Activated CD8-positive, alpha-beta memory T cell treated with anti-CD3 and anti-CD28 coated beads for 1 hour (primary cell): Measurements from ENCODE around the gene PRKAG1.

Experiments
- DNase-seq, 2 donors: peaks; one replicate each; pipeline ENCODE4 v3.0.0-alpha.2; 2020; ENCODE audit warnings: low read depth in 1 of 2; ENCODE audit errors: extremely low read depth in 1 of 2

Gene PRKAG1

DNA sequence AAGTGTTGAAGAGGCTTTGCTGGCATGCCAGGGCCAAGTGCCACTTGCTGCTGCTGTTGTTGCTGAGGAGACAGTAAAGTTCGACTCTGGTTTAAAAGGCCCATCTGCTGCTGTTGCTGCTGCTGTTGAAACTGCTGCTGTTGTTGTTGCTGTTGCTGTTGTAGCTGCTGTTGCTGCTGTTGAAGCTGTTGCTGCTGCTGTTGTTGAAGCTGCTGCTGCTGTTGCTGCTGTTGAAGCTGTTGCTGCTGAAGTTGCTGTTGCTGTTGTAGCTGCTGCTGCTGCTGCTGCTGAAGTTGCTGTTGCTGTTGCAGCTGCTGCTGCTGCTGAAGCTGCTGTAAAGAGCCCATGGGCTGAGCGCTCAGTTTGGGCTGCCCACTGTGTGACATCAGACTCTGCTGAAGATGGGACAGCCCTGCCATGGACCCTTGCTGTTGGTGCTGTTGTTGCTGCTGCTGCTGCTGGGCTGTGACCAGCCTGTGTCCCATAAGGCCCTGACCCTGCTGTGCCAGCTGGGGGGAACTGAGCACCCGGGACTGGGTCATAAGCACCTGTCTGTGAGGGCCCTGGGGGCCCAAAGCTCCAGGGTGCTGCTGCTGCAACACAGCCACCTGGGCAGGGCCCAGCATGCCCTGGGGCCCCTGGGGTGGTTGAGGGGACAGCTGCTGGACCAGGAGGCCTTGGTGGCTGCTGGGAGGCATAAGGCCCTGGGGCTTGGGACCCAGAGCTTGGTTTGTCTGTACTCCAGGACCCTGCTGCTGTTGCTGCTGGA, 14.3 kb upstream of the PRKAG1 start:
- no peak for DNase-seq

DNA sequence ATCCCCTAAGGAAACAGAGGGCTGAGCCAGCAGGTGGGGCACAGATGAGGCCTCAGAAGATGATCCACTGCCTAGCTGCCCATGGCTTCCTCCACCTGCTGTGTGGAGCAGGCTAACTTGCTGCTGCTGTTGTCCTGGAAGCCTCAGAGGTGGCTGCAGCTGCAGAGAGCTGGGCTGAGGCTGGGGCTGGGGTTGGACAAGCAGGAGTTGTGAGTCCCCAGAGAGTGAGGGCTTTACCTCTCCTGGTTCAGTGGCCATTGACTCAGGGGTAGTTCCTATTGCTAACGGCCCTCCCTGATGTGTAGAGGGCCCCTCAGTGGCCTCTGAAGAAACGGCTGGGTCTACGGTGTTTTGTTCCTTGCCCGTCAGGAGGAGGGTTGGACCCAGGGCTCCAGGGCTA, 13.7 kb upstream of the PRKAG1 start:
- DNase-seq, result no peak

DNA sequence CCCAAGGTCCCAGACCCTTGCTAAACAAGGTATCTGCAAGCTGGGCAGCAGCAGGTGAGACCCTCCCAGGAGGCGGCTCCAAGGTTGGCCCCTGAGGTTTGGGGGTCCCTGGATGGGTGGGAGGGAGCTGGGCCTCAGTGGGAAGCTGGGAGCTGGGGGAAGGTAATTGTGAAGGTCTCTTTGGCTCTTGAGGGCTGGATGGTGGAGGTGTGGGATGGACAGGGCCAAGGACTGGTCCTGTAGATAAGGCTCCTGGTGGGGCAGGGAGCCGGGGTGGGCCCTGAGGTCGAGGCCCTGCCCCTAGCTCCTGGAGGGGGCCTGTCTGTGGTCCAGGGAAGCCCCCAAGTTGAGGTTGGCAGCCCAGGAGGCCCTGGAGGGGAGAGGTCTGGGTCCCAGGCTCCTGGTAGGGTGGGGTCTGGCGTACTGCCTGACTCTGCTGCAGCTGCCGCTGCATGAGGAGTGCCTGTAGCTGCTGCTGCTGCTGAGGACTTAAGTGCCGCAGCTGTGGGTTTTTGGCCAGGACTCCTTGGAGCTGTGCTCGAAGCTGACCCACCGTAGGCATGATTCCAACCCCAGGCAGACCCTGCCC, 13.1 kb upstream of the PRKAG1 start:
- DNase-seq, result no peak

DNA sequence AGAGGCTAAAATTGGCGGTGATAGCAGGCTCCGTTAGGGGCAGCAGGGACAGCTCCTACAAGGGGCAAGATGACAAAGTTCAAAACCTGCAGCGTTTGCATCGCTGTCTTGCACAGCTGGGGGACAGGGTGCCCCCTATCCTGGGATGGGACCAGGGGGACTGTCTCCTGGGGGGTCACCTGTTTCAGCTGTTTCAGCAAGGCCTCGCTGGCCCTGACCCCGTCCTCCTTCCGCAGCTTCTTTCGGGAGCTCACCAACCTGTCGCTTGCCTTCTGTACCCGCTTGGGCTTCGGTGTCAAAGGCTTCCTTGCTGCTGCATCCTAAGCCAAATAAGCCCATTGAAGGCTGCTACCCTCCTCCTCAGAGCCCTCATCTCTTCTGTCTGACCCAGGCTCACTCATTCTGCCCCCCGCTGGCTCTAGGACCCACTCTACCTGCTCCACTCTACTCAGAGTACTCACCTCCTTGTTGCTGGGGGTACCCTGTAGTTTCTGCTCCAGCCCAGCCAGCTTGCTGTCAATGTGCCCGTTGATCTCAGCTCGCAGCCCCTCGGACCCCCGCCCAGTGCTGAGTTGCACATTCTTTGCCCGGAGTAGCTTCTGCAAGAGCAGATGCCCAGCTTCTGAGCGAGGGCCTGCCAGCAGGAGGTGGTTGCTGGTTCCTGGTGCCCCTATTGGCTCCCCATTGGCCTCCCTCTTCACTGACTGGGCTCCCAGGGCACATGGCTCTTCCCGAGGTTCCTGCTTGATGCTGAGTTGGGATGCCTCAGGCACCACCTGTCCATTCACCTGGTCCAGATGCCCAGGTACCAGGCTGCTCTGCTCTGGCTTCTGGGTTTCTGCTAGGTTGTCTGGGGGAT, 12.4 kb upstream of the PRKAG1 start:
- no peak for DNase-seq

DNA sequence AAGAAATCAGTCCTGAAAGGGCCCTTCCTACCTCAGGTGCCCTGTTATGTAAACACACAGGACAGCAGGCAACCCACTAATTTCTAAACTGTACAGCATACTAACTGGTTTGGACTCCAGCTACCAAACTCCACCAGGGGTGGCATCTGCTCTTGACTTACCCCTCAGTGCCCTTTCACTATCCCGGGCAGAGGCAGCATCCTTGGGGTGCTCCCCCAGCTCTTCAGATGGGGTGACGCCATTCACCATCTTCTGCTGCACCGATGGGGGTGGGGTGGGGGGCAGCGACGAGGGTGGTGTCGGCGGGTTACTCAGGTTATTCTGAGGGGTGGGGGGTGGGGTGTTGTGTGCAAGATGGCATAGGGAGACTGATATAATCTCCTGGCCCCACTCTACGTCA, 11.5 kb upstream of the PRKAG1 start:
- DNase-seq, result no peak

DNA sequence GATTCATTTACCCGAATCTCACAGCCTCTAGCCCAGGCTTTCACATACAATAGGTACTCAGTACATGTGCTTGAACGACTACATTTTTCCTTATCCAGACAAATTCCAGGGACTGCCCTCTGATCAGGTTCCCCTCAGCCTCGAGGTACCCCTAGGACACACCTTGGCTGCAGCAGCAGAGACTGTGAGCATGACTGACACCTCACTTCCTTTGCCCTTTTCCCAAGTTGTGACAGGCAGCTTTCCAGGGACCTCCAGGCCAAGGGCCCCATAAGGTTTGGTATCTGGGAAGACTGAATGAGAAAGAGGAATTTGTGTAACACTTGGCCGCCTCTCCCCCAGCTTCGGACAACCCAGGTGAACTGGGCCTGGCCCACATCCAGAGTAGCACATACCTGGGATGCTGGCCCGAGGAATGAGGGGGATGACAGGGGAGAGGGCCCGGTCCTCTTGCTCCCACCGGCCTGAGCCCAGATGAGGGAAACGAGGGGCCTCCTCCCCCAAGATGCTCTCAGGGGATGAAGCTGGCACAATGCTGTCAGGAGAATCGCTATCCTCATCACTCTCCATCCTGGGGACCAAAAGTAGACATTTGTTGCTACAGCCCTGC, 10.2 kb upstream of the PRKAG1 start:
- no peak for DNase-seq

DNA sequence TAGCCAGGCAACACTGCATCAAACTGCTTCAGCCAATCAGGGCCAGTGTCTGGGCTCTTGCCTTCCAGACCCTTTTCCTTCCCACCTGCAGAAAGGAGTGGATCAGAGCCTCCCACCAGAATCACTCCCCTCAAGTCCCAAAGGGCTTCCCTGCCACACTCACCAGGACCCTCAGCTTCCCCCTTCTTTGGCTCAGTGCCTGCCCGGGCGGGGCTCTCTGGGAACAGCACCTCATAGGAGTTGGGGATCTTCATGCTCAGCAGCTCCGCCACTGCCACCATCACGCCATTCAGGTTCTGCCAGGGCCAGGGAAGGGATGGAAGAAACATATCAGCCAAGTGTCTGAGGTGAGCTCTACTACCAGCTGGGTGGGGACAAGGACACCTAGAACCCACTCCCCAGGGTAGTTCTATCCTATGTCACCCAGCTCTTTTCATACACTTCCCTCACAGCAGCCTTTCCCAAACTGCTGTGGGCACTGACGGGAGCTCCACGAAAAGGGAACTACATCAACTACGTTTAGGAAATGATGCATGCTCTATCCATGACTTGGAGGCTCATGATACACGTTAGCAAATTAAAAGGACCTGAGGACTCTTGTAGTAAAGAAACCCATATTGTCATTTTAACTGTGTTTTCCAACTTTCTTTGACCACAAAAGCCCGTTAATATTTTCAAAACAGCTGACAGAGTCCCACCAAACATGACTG, 9.4 kb upstream of the PRKAG1 start:
- DNase-seq, result no peak

DNA sequence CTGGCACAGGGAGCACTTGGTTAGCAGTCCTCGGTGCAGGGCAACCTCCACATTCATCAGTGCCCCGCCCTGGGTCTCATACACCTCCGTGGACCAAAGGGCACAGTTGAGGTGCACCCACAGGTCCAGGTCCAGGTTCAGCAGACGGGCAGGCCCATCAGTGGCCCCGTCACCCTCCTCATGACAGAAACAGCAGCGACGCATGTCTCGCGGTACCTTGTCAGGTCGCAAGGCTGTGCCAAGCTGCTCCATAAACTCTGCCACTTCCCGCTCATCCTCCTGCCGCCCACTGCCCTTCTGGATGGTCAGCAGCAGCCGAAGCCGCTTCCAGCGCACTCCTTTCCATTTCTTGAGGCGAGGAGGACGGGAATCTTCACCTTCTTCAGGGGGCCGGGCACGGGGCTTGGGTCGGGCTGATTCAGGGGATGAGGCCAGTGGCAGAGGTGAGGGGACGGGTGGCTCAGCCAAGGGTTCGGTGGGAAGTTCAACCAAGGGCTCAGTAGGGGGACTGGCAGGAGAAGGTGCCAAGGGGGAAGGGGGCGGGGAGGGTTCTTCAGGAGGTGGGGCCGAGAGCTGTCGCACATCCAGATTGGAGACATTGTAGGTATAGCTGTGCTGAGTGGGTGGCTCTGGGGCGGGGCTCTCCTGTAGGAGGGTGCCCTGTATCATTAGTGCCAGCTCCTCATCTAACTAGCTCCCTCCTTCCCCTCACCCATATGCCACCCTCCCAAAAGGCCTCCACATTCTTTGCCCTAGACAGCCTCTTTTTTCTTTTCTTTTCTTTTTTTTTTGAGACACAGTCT, 8.3 kb upstream of the PRKAG1 start:
- DNase-seq, result no peak

DNA sequence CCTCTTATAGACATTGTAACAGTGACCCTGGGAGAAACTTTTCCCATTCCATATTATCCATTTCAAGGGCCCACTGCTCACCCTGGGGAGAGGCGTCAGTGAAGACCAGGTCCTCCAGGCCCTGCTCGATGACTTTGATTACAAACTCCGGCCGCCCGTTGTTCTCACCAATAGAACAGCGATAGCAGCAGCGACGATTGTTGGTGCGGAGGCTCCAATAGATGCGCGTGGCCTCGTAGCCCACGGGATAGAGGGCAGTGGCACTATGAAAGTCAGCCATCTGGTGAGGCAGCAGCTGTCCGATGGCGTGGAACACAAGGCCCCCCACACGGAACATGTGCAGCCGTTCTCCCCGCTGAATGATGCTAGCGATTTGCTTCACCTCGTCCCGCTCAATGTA, 7.5 kb upstream of the PRKAG1 start:
- no peak for DNase-seq

DNA sequence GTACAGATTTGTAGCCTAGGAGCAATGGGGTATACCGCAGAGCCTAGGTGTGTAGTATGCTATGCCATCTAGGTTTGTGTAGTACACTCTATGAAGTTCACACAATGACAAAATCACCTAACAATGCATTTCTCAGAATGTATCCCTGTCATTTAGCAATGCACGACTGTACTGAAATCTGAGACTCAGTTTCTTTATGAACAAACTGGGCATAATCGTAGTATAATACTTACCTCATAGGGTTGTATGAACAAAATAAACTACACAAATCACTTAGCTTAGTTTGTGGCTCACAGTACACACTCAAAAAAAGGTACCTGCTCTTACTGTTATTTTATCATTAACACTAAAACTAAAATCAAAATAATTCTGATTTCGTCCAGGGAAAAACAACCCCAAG, 6.9 kb upstream of the PRKAG1 start:
- DNase-seq, result no peak

DNA sequence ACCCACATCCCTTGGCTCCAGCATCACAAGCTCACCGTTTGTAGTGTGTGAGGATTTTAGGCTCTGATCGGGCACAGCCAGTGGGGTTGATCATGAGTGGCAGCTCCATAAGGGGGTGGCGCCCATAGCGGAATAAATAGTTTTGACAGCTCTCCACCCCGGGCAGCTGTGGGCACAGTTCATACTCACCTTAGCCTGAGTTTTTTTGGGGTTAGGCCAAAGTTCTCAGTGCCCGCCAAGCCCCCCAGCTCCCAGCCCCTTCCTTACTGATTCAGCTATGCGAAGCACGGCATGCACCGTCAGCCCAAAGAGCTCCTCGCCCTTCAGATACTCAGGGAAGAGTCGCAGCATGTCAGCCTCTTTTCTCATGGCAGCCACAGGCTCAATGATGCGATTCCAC, 6.0 kb upstream of the PRKAG1 start:
- DNase-seq, result no peak

DNA sequence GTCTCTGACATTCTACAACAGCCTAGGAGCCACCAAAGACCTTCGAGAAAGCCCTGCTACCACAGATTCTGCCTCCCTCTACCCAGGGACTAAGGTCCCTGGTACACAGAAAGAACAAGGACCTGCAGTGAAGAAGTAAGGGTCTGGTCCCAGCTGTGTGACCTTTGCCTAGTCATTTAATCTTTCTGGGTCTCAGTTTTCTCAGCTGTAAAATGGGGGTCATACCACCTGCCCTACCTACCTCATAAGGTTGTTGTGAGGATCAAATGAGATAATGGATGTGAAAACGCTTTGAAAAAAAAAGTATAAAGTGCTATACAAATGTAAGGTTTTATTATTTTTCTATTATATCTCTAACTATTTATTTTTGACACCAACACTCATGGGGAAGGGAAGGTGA, 5.2 kb upstream of the PRKAG1 start:
- DNase-seq, result no peak

DNA sequence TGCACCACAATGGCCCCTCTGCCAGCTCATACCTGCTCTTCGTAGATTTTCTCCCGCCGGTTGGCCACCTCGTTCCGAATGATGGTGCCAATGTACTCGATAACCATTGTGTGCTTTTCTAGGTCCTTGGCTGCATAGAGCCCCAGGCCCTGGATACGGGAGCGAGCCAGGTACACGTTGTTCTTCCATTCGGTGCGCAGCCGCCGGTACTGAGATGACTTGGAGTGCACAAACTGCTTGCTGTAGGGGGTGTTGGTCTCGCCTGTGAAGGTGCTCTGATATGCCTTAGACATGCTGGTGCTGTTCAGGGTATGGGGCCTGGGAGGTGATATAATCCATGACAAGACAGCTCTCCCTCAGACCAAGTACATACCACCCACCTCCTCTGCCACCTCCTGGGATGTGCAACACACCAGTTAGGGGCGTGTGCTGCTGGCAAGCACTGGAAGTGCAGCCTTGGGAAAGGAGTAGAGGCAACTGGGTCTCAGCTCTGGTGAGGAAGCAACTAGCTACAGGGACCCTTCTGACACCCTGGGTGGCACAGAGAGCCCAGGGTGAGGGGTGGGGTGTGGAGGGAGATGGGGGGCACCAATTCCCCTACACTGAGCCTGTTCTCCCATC, 4.1 kb upstream of the PRKAG1 start:
- DNase-seq, result no peak

DNA sequence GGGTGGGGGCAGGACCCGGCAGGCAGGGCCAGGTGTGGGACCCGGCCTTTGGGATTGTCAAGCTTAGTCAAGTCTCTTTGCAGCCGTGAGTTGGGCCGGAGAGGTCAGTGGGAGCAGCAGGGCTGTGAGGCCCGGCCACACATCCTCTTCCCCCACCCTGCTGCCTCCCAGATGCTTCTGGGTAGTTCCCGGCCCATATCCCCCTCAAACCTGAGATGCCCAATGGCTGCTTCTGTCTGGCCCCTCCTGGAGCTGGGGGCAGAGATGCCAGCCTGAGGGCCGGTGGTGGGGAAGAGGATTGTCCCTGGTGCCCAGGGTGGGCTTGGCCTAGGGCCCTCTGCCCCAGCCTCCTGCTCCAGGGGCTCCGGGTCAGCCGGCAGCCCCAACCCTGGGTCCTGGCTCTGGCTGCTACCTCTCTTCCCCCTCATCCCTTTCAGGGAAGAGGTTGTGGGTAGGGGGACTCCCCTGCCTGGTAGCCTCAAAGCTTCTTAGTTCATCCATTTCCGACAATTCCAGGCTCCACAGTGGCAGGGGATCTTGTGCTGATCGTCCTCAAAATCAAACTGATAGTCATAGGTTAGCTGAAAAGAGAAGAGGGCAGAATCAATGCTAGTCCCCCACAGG, 2.8 kb upstream of the PRKAG1 start:
- DNase-seq, result no peak

DNA sequence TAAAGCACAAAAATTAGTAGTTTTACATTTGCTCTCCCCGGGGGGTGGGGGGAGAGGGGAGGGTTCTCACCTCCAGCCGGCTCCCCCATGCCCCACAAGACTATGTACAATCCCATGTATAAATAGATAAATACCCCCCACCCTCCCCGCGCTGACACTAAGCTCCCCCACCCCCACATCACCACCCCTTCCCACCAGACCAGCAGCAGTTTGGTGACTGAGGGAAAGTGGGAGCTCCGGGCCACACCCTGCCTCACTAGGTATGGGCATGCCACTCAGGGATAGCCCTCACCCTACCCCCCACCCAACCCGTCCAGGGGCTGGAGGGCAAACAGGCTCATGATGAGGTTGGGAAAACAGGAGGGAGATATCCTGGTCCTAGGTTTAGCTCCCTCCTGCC, 1.9 kb upstream of the PRKAG1 start:
- DNase-seq, result no peak

DNA sequence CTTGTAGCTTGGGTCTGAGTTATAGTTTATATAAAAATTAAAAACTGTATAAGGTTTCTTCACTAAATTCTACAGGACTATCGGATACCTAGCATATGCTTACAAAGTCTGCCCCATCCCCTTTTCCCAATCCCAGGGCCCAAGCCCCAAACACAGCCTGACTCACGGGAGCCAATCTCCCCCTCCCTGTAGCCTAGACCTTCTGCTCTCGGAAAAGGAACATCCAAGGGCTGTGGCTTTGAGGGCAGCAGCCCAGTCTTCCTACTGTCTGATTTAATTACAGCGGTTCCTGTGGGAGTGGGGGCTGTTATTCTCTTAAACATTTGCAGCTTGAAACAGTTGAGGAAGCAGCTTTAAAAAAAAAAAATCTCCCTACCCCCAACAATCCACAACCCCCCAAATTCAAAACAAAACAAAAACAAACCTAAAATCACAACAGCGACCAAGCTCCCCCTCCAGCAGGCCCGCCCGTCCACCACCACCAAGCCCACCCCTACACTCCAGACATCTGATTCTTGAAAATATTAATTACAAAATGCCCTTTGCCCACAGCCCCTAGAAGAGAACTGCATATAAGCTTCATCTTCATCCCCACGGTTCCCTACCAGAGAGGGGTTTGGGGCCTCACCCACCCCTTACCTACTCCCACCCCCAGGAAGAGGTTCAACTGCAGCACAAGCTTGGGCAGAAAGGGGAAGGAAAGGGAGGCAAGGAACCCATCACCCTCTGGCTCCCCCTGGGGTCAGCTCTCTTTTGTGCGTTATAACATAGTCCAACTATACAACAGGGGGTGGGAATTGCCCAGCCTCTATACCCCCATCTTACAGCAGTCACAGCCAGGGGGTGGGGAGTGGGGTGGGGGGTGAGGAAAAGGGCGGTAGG, 1.1 kb upstream of the PRKAG1 start:
- DNase-seq, result no peak

DNA sequence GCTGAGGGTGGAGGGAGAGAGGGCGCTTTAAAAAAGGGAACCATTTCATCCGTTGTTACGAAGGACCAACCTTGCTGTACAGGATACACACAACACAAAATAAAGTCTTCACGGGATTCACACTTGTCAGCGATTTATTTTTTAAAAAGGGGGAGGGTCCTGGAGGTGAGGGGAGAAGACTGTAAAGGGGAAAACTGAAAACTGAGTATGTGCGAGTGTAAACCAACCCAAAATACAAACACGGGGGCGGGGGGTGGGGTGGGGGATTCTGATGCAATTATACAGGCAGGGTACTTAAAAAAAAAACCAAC, 499 bp upstream of the PRKAG1 start:
- DNase-seq, result no peak

DNA sequence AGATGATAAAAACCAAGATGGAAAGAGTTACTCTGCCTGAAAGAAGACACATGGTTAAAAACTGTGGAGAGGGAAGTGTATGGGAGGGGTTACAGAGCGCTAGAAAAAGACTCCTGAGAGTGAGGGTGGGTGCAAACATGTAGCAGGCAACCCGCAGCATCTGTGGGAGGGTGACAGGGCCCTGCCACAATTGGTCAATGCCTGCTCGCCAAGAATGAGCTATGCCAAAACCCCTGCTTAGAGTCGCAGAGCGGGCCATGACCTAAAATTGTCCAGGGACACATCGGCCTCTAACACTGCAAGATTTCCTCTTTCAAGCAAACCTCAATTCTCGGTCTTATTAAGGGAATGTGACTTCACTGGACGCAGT, 700 bp downstream of the PRKAG1 start:
- DNase-seq, result no peak

DNA sequence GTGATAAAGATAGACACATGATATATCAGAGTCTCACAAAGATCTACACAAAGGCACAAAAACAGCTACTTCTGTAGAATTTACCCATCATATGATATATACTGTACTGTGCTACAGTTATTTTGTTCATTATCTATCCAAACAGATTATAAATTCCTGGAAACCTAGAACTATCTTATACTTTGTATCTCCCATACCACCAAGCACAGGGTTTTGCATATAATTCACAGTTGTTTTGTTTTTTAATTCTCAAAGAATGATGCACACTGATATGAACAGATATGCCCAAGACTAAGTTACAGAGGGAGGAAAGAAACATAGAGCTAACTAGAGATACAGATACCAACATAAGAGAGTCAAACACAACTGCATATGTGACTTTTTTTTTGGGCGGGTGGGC, 3.4 kb downstream of the PRKAG1 start:
- DNase-seq, result no peak
